H1 (cell line): ENCODE measurements around the gene SELENOO. TPM values are rescaled to one million over a fixed set of nuclear protein-coding genes. Genes with fewer than 3 reads are reported as not detected.

Experiments
- CREB1 ChIP-seq: IDR thresholded peaks from 2 replicates; pipeline ENCODE4 v1.6.1; 2012; ENCODE audit warnings: inconsistent platforms
- JUN ChIP-seq: IDR thresholded peaks from 2 replicates; pipeline ENCODE4 v1.6.1; 2011; ENCODE audit warnings: low read depth, mild to moderate bottlenecking, improper control_type of control experiment, low read length
- JUND ChIP-seq: IDR thresholded peaks from 2 replicates; pipeline ENCODE4 v1.6.1; 2011; ENCODE audit warnings: mild to moderate bottlenecking, improper control_type of control experiment, low read length
- KDM1A ChIP-seq: fragments of 200-600, 300-600 bp; sonication (generic); IDR thresholded peaks from 2 replicates; pipeline ENCODE4 v1.7.1; 2016; ENCODE audit warnings: mild to moderate bottlenecking, low read length, borderline replicate concordance
- KDM4A ChIP-seq: IDR thresholded peaks from one replicate; pipeline ENCODE4 v1.7.1; 2012; ENCODE audit warnings: low read depth, mild to moderate bottlenecking, moderate library complexity, low read length, inconsistent platforms; ENCODE audit not compliant: severe bottlenecking
- MAFK ChIP-seq: IDR thresholded peaks from 2 replicates; pipeline ENCODE4 v1.6.1; 2012; ENCODE audit warnings: low read depth, mild to moderate bottlenecking, improper control_type of control experiment, low read length
- RNF2 ChIP-seq: fragments of 200-900, 300-1000 bp; sonication (generic); IDR thresholded peaks from 2 replicates; pipeline ENCODE4 v1.7.1; 2016; ENCODE audit warnings: borderline replicate concordance, low read depth, mild to moderate bottlenecking, antibody characterized with exemption, low read length; ENCODE audit not compliant: poor library complexity, severe bottlenecking; ENCODE audit errors: missing control alignments
- SIN3A ChIP-seq, 2 experiments: IDR thresholded peaks in 1 of 2; conservative IDR thresholded peaks in 1 of 2; 2 replicates each; pipeline ENCODE4 v1.6.1; 2011 to 2012; ENCODE audit warnings: low read length in 2 of 2, improper control_type of control experiment in 1 of 2, low read depth in 1 of 2, mild to moderate bottlenecking in 1 of 2
- SP2 ChIP-seq: IDR thresholded peaks from 2 replicates; pipeline ENCODE4 v1.6.1; 2012; ENCODE audit warnings: mild to moderate bottlenecking, low read length, inconsistent platforms
- TAF1 ChIP-seq: IDR thresholded peaks from 2 replicates; pipeline ENCODE4 v1.6.1; 2011; ENCODE audit warnings: mild to moderate bottlenecking, low read depth, low read length
- polyA plus RNA-seq, 7 experiments: library from polyadenylated mRNA; depleted of rRNA in 3 of 7; stranded (reverse) in 5 of 7; unstranded in 2 of 7; fragments of >200 nt in 5 of 7; fragments of 200-250 nt in 2 of 7; gene quantifications; 1 replicate in 5 of 7; 2 replicates in 1 of 7; 4 replicates in 1 of 7; pipeline versions ENCODE4 v1.2.1 to v1.2.3, GENCODE V29; 2011 to 2013; ENCODE audit warnings: missing spikeins in 2 of 7, mixed read lengths in 2 of 7
- total RNA-seq: library from RNA; stranded (reverse); fragmentation: NEBNext Ultra II Directional; extraction: Animal tissue kit (Norgen Biotek cat#: 25700); gene quantifications from 2 replicates; pipeline ENCODE4 v1.2.1, GENCODE V29; 2021
- TF ChIP-seq, protein P1 (sequence below): IDR thresholded peaks from 2 replicates; pipeline ENCODE4 v1.6.1; 2011; ENCODE audit warnings: low read length, improper control_type of control experiment

SELENOO gene
- total and polyA plus RNA-seq, 2 of the 8 experiments (the other 6 are each of a cell fraction or from before 2014, with no cell fraction given): 18.6 to 25.1 TPM

DNA sequence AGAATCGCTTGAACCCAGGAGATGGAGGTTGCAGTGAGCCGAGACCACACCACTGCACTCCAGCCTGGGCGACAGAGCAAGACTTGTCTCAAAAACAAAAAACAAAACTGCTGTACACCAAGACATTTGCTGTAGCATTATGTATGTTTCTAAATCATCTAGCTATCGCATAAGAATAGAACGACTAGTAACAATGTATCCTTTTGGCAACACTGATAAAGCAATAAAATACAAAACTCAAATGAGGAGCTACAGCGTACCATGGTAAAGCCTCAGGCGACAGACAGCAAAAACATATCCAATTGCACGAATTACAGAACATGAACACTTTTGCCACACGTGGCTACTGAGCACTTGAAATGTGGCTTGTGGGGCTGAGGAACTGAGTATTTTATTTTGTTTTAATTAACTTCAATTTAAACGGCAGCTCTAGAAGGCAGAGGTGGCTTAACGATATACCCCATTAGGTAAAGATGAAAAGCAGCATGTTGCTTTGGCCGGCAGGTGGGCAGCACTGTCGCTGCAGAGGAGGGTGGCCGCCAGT is 41.7 kb downstream of the SELENOO start (continued):
- no peak for TF ChIP-seq MAFK
- TF ChIP-seq, protein P1, sequence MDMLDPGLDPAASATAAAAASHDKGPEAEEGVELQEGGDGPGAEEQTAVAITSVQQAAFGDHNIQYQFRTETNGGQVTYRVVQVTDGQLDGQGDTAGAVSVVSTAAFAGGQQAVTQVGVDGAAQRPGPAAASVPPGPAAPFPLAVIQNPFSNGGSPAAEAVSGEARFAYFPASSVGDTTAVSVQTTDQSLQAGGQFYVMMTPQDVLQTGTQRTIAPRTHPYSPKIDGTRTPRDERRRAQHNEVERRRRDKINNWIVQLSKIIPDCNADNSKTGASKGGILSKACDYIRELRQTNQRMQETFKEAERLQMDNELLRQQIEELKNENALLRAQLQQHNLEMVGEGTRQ: no peak
- no peak for TF ChIP-seq SP2
- no peak for TF ChIP-seq KDM1A
- TF ChIP-seq JUND: no peak
- TF ChIP-seq CREB1: no peak
- no peak for TF ChIP-seq TAF1
- TF ChIP-seq KDM4A: no peak
- TF ChIP-seq SIN3A (conservative IDR thresholded peaks at IDR 0.05 in 1 of 2, IDR thresholded peaks at IDR 0.05 in 1 of 2; ENCODE audit: low read depth in 1 of 2, low read length in 2 of 2): no peak
- no peak for TF ChIP-seq JUN
- no peak for TF ChIP-seq RNF2
